NK-92 treated with Interleukin-12 subunit alpha and Interleukin-12 subunit beta, amount 100 ng/mL, for 24 hours (cell line): ENCODE results near the gene ZNF543.
"Not testable (repeated sequence)": the region's sequence is repeated elsewhere in the genome, so short reads cannot be mapped to it uniquely, and the experiment has no call there.

Source experiments
- DNase-seq: peaks from one replicate; lab custom pipeline; 2025; lab: John Stamatoyannopoulos, UW

The ZNF543 gene

GRCh38 chr19:57320180-57321084 lies at the start of gene ZNF543:
TSS of gene ZNF543 (plus strand) at chr19:57320472. CDS start at chr19:57320854, 382 bp downstream.
- DNase-seq, result peak; percentile 88

- DNase-seq, result no peak
These were observed 49.0 kb upstream of the ZNF543 start for GRCh38 chr19:57271280-57271679.

GRCh38 chr19:57273014-57273413 lies 47.3 kb upstream of the ZNF543 start:
- DNase-seq, result no peak

- no peak for DNase-seq
These were observed 43.8 kb upstream of the ZNF543 start for GRCh38 chr19:57276430-57276829.

- not testable (repeated sequence) for DNase-seq
These were observed 41.8 kb upstream of the ZNF543 start for GRCh38 chr19:57278481-57278880.

GRCh38 chr19:57279418-57280164 lies 40.7 kb upstream of the ZNF543 start:
- DNase-seq, result peak; percentile 86

GRCh38 chr19:57280165-57280961 lies 39.9 kb upstream of the ZNF543 start, which contains the start of gene ZNF460:
TSS of gene ZNF460 (plus strand) at chr19:57280485. CDS start at chr19:57280807, 322 bp downstream.
- DNase-seq, result peak; percentile 95

- no peak for DNase-seq
These were observed 39.3 kb upstream of the ZNF543 start for GRCh38 chr19:57280962-57281400.

- DNase-seq, result no peak
These were observed 38.1 kb upstream of the ZNF543 start for GRCh38 chr19:57282011-57282643.

- DNase-seq, result no peak
These were observed 31.9 kb upstream of the ZNF543 start for GRCh38 chr19:57288373-57288772.

- no peak for DNase-seq
These were observed 29.3 kb upstream of the ZNF543 start for GRCh38 chr19:57290970-57291369.

- DNase-seq, result no peak
These were observed 27.7 kb upstream of the ZNF543 start for GRCh38 chr19:57292547-57292946.

- DNase-seq, result no peak
These were observed 26.6 kb upstream of the ZNF543 start for GRCh38 chr19:57293719-57294118.

GRCh38 chr19:57302020-57302465 lies 18.2 kb upstream of the ZNF543 start:
- no peak for DNase-seq

- DNase-seq, result no peak
These were observed 17.4 kb upstream of the ZNF543 start for GRCh38 chr19:57302727-57303401.

GRCh38 chr19:57305056-57305455 lies 15.2 kb upstream of the ZNF543 start:
- no peak for DNase-seq

- no peak for DNase-seq
These were observed 11.8 kb upstream of the ZNF543 start for GRCh38 chr19:57308514-57308913.

GRCh38 chr19:57310792-57311191 lies 9.5 kb upstream of the ZNF543 start:
- DNase-seq, result no peak

GRCh38 chr19:57314146-57314545 lies 6.1 kb upstream of the ZNF543 start:
- no peak for DNase-seq

GRCh38 chr19:57317503-57317902 lies 2.8 kb upstream of the ZNF543 start:
- DNase-seq, result no peak

GRCh38 chr19:57319869-57320179 lies 448 bp upstream of the ZNF543 start:
- DNase-seq, result no peak
